PC-3 (cell line): ENCODE data around the gene CARD19. TPM values are rescaled to one million over a fixed set of nuclear protein-coding genes. Genes with fewer than 3 reads are reported as not detected.
A peak's percentile ranks its signal among the peaks of the same experiment; 100 is the strongest.

Experiments
- ATAC-seq: fragments of 200-7000 bp; cut with Tn5 transposase; 2 replicates; pipeline ENCODE4 v1.9.1; 2020; ENCODE audit warnings: mild to moderate bottlenecking, moderate library complexity
- BruUV-seq: library from RNA; stranded (reverse); fragments of 400-500 nt; replicated peaks from 2 replicates; lab custom pipeline; 2021; lab: Mats Ljungman, UMichigan
- CTCF ChIA-PET: fragments of 300-600 bp; sonication (Branson Sonifier 250); formaldehyde crosslinking; loops from one replicate; lab custom pipeline; 2022; ENCODE audit warnings: antibody characterized with exemption; lab: Charles Lee
- POLR2A ChIA-PET: fragments of 300-600 bp; sonication (Branson Sonifier 250); formaldehyde crosslinking; loops from one replicate; lab custom pipeline; 2022; ENCODE audit warnings: antibody characterized with exemption; ENCODE audit not compliant: unreplicated experiment; lab: Charles Lee
- DNase-seq: peaks from one replicate; pipeline ENCODE4 v3.0.0-alpha.2; 2015
- H2AFZ ChIP-seq: fragments of 300-600 bp; sonication (generic); 2 replicates; pipeline ENCODE4 v1.6.0; 2016; ENCODE audit warnings: antibody characterized with exemption, low read length
- H3F3A ChIP-seq: fragments of 300-600 bp; sonication (generic); one replicate; pipeline ENCODE4 v1.6.0; 2017; ENCODE audit warnings: antibody characterized with exemption, low read length, control low read depth, mild to moderate bottlenecking; ENCODE audit not compliant: unreplicated experiment
- H3K27ac ChIP-seq: fragments of 300-600 bp; sonication (generic); 2 replicates; pipeline ENCODE4 v1.5.1; 2016; ENCODE audit warnings: mild to moderate bottlenecking, low read length
- H3K27me3 ChIP-seq: fragments of 300-600 bp; sonication (generic); 2 replicates; pipeline ENCODE4 v1.6.1; 2016; ENCODE audit warnings: low read length, mixed read lengths
- H3K36me3 ChIP-seq: fragments of 300-600 bp; sonication (generic); 2 replicates; pipeline ENCODE4 v1.6.1; 2016; ENCODE audit warnings: low read depth, mixed run types, low read length, mixed read lengths
- H3K4me1 ChIP-seq: fragments of 300-600 bp; sonication (generic); 2 replicates; pipeline ENCODE4 v1.5.1; 2016; ENCODE audit warnings: low read length; ENCODE audit not compliant: insufficient read depth
- H3K4me2 ChIP-seq: fragments of 300-600 bp; sonication (generic); 2 replicates; pipeline ENCODE4 v1.6.0; 2016; ENCODE audit warnings: low read length
- H3K4me3 ChIP-seq: fragments of 300-600 bp; sonication (generic); 2 replicates; pipeline ENCODE4 v1.5.1; 2016; ENCODE audit warnings: mild to moderate bottlenecking, low read length, mixed read lengths
- H3K79me2 ChIP-seq: fragments of 300-600 bp; sonication (generic); 2 replicates; pipeline ENCODE4 v1.6.1; 2017; ENCODE audit warnings: low read length, mixed read lengths
- H3K9ac ChIP-seq: fragments of 300-600 bp; sonication (generic); 2 replicates; pipeline ENCODE4 v1.6.0; 2016; ENCODE audit warnings: mild to moderate bottlenecking, low read length
- H3K9me2 ChIP-seq: fragments of 300-600 bp; sonication (generic); replicated peaks from 2 replicates; pipeline ENCODE4 v1.6.1; 2016; ENCODE audit warnings: mixed run types, low read length, mixed read lengths
- H3K9me3 ChIP-seq: fragments of 300-600 bp; sonication (generic); 2 replicates; pipeline ENCODE4 v1.6.1; 2016; ENCODE audit warnings: low read length, mixed read lengths
- H4K20me1 ChIP-seq: fragments of 300-600 bp; sonication (generic); 2 replicates; pipeline ENCODE4 v1.6.1; 2016; ENCODE audit warnings: low read length, mixed read lengths
- EZH2 ChIP-seq: fragments of 300-600 bp; sonication (generic); IDR thresholded peaks from one replicate; pipeline ENCODE4 v1.6.1; 2017; ENCODE audit warnings: antibody characterized with exemption, mild to moderate bottlenecking, low read length; ENCODE audit not compliant: unreplicated experiment
- EZH2phosphoT487 ChIP-seq: fragments of 300-600 bp; sonication (generic); IDR thresholded peaks from 2 replicates; pipeline ENCODE4 v1.6.1; 2018; ENCODE audit warnings: mild to moderate bottlenecking, antibody characterized with exemption, low read length, borderline replicate concordance
- intact Hi-C: fragments of 100-400 bp; cut with micrococcal nuclease; formaldehyde crosslinking; loops from 2 replicates; pipeline ENCODE4 v1.9.0; 2023
- total RNA-seq: library from RNA; depleted of rRNA; stranded (reverse); fragments of >200 nt; gene quantifications from 2 replicates; pipeline ENCODE4 v1.2.3, GENCODE V29; 2014
- TF ChIP-seq, protein P1 (sequence below): fragments of 300-600 bp; sonication (generic); conservative IDR thresholded peaks from 2 replicates; pipeline ENCODE4 v1.5.1; 2017; ENCODE audit warnings: antibody characterized with exemption, low read depth, mild to moderate bottlenecking, low read length

Gene CARD19
- total RNA-seq, 1 experiment from 2014 or later, result 68.6 TPM

- Histone ChIP-seq H3K4me1 (peaks cover 27% of the 10 kb centered on the region), H3K9ac (0 out of 2 replicates have a peak overlapping the region, but pooled peaks have one; percentile 4), H3K9me3 (no peaks in the 10 kb centered on the region), H3K27me3 (no peaks in the 10 kb centered on the region), H3K9me2 (no peaks in the 10 kb centered on the region), H3K79me2 (peaks cover 11% of the 10 kb centered on the region), H3K27ac (peak overlapping the region; percentile 63), H3F3A (no peaks in the 10 kb centered on the region), H4K20me1 (no peaks in the 10 kb centered on the region), H3K4me2 (peak overlapping the region; percentile 80), H2AFZ (peak overlapping the region; percentile 27; the same call in 1 of the 2 replicates), H3K36me3 (no peaks in the 10 kb centered on the region), H3K4me3 (no peak overlapping the region)
- TF ChIP-seq EZH2 (no peak), EZH2phosphoT487 (no peak)
- TF ChIP-seq, protein P1, sequence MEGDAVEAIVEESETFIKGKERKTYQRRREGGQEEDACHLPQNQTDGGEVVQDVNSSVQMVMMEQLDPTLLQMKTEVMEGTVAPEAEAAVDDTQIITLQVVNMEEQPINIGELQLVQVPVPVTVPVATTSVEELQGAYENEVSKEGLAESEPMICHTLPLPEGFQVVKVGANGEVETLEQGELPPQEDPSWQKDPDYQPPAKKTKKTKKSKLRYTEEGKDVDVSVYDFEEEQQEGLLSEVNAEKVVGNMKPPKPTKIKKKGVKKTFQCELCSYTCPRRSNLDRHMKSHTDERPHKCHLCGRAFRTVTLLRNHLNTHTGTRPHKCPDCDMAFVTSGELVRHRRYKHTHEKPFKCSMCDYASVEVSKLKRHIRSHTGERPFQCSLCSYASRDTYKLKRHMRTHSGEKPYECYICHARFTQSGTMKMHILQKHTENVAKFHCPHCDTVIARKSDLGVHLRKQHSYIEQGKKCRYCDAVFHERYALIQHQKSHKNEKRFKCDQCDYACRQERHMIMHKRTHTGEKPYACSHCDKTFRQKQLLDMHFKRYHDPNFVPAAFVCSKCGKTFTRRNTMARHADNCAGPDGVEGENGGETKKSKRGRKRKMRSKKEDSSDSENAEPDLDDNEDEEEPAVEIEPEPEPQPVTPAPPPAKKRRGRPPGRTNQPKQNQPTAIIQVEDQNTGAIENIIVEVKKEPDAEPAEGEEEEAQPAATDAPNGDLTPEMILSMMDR, result no peak
- intact Hi-C loops, result loop anchor here (2.0 kb wide), 1 partner anchor 38 kb away; no protein-coding TSS in a partner anchor
- ChIA-PET CTCF (no interaction called here), POLR2A (interaction anchor here (0.5 to 0.6 kb wide), 2 partner anchors 35 to 1105 kb away, joined by 5 to 6 read pairs; no protein-coding TSS in a partner anchor)
- DNase-seq (peak; percentile 81), ATAC-seq (peak; percentile 76)
- no TSS peak for BruUV-seq
Observed at GRCh38 chr9:93060746-93061259, 35.2 kb upstream of the CARD19 start.

DNA sequence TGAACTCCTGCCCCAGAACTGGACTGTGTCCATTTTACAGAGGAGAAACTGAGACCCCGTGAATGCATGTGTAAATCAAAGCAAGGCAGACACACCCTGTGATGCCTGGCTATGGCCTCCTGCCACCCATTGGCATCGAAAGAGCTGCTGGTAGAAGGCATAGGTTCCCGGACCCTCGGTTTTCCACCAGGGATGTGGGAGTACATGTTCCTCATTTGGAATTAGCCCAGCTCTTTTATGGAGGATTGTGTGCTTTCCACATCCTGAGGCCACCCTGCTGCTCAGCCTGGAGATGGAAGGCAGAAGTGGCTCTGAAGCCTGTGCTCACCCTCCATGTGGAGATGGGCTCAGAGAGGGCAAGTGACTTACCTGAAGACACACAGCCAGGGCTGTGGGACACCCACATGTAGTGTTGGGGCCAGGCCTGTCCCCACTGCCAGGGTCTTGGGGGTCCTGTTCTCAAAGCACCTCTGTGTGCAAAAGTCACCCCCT is 34.7 kb upstream of the CARD19 start:
- H3K9me3 ChIP-seq, result no peaks in the 10 kb centered on the region
- BruUV-seq, result no TSS peak
- CTCF ChIA-PET, result no interaction called here
- H3K9ac ChIP-seq, result no peak overlapping the region
- intact Hi-C loops, result loop anchor here (2.0 kb wide), 1 partner anchor 37 kb away; no protein-coding TSS in a partner anchor
- no peak overlapping the region; the same call in 1 of the 2 replicates for H2AFZ ChIP-seq
- TF ChIP-seq EZH2 (no peak), EZH2phosphoT487 (no peak)
- TF ChIP-seq, protein P1, result no peak
- peak; percentile 10 for ATAC-seq
- peak overlapping the region; percentile 63 for H3K27ac ChIP-seq
- H3K9me2 ChIP-seq, result no peaks in the 10 kb centered on the region
- H3K27me3 ChIP-seq, result no peaks in the 10 kb centered on the region
- peak; percentile 7 for DNase-seq
- peak overlapping the region; percentile 80 for H3K4me2 ChIP-seq
- H3K36me3 ChIP-seq, result no peaks in the 10 kb centered on the region
- POLR2A ChIA-PET, result interaction anchor here (0.5 kb wide), 1 partner anchor 1105 kb away, joined by 6 read pairs; no protein-coding TSS in a partner anchor
- no peaks in the 10 kb centered on the region for H4K20me1 ChIP-seq
- peaks cover 11% of the 10 kb centered on the region for H3K79me2 ChIP-seq
- no peak overlapping the region for H3K4me3 ChIP-seq
- peaks cover 27% of the 10 kb centered on the region for H3K4me1 ChIP-seq
- no peaks in the 10 kb centered on the region for H3F3A ChIP-seq
